HG02870 (cell line): ENCODE data around the gene ALK.

Source experiments
- ATAC-seq: cut with Tn5 transposase; IDR thresholded peaks from one replicate; pipeline ENCODE4 v1.9.1; 2021; ENCODE audit warnings: mild to moderate bottlenecking, moderate library complexity; ENCODE audit not compliant: unreplicated experiment

The ALK gene

GRCh38 chr2:29388071-29388470 is 533.3 kb downstream of the ALK start:
- no peak for ATAC-seq

GRCh38 chr2:29382486-29382885 is 538.9 kb downstream of the ALK start:
- no peak for ATAC-seq

GRCh38 chr2:29377788-29378187 is 543.6 kb downstream of the ALK start:
- no peak for ATAC-seq

GRCh38 chr2:29376541-29376940 is 544.8 kb downstream of the ALK start:
- ATAC-seq: no peak

- ATAC-seq: no peak
Observed at GRCh38 chr2:29375843-29376242, 545.5 kb downstream of the ALK start.

GRCh38 chr2:29374823-29375222 is 546.6 kb downstream of the ALK start:
- no peak for ATAC-seq

GRCh38 chr2:29373870-29374269 is 547.5 kb downstream of the ALK start:
- ATAC-seq: no peak

GRCh38 chr2:29372185-29372584 is 549.2 kb downstream of the ALK start:
- no peak for ATAC-seq

- ATAC-seq: no peak
Observed at GRCh38 chr2:29370581-29371125, 550.7 kb downstream of the ALK start.

- ATAC-seq: no peak
Observed at GRCh38 chr2:29370173-29370572, 551.2 kb downstream of the ALK start.

- ATAC-seq: no peak
Observed at GRCh38 chr2:29368659-29369040, 552.7 kb downstream of the ALK start.

GRCh38 chr2:29367986-29368658 is 553.3 kb downstream of the ALK start:
- no peak for ATAC-seq

- no peak for ATAC-seq
Observed at GRCh38 chr2:29363111-29363510, 558.3 kb downstream of the ALK start.

- ATAC-seq: no peak
Observed at GRCh38 chr2:29361231-29361630, 560.2 kb downstream of the ALK start.

GRCh38 chr2:29360016-29360784 is 561.2 kb downstream of the ALK start:
- ATAC-seq: no peak

- no peak for ATAC-seq
Observed at GRCh38 chr2:29353403-29353991, 567.9 kb downstream of the ALK start.

- ATAC-seq: no peak
Observed at GRCh38 chr2:29351916-29352591, 569.3 kb downstream of the ALK start.

GRCh38 chr2:29351248-29351647 is 570.1 kb downstream of the ALK start:
- no peak for ATAC-seq

- ATAC-seq: no peak
Observed at GRCh38 chr2:29349316-29350030, 571.9 kb downstream of the ALK start.

GRCh38 chr2:29347774-29348461 is 573.5 kb downstream of the ALK start:
- ATAC-seq: no peak
